Medulla oblongata (tissue), 1 donor: ENCODE results near the gene FAM81A.
A peak's percentile ranks its signal among the peaks of the same experiment; 100 is the strongest.

Source experiments
- DNase-seq: peaks from one replicate; pipeline ENCODE4 v3.0.0-alpha.2; 2015; ENCODE audit errors: extremely low spot score

Gene FAM81A

DNA sequence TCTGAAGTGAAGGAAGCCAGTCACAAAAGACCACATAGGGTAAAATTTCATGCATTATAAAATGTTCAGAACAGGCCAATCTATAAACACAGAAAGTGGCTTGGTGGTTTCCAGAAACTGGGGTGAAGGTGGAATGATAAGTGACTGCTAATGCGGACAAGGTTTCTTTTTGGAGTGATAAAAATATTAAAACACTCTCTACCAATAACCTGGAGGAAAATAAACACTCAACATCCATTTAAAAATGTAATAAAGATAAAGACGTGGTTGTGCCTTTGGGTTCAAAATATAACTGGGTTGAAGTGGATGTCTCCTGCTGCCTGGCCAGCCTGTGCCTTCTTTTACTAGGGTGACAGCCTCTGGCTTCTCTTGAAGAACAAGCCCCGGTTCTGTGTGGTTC lies 102.7 kb downstream of the FAM81A start:
- no peak for DNase-seq

GRCh38 chr15:59541750-59542149 lies 103.8 kb downstream of the FAM81A start:
- DNase-seq, result no peak

DNA sequence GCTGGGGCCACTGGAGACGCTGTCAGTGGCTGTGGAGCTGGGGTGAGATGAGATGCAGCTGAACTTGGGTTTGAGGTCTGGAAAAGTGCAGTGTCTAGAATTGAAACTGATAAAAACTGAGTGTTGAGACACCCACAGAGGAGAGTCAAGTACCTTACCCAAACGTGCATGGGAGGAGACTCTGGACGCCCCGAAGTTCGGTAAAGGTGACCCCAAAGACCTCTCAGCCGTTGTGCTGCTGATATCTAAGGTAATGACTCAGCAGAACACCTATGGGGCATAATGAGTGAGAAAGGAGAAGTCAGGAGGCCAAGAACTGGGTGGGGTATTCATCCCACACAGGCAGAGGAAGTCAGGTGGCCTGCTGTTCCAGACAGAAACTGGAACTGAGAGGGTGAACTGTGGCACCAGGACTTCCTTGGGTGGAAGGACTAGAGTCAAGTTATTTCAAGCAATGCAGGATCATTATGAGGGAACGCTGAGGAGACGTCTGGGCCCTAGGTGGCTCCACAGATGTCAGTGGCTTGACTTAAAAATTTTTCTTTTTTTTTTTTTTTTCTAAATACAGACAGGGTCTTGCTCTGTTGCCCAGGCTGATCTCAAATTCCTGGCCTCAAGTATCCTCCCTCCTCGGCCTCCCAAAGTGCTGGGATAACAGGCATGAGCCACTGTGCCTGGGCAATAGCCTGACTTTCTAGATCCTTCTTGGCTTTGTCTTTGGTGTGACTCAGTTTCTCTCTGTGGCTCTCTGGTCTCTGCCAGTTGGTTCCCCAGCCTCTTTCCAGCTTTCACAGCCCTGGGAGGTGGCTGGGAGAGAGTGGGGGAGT lies 105.9 kb downstream of the FAM81A start:
- no peak for DNase-seq

- DNase-seq, result no peak
Observed at GRCh38 chr15:59545573-59545972, 107.6 kb downstream of the FAM81A start.

DNA sequence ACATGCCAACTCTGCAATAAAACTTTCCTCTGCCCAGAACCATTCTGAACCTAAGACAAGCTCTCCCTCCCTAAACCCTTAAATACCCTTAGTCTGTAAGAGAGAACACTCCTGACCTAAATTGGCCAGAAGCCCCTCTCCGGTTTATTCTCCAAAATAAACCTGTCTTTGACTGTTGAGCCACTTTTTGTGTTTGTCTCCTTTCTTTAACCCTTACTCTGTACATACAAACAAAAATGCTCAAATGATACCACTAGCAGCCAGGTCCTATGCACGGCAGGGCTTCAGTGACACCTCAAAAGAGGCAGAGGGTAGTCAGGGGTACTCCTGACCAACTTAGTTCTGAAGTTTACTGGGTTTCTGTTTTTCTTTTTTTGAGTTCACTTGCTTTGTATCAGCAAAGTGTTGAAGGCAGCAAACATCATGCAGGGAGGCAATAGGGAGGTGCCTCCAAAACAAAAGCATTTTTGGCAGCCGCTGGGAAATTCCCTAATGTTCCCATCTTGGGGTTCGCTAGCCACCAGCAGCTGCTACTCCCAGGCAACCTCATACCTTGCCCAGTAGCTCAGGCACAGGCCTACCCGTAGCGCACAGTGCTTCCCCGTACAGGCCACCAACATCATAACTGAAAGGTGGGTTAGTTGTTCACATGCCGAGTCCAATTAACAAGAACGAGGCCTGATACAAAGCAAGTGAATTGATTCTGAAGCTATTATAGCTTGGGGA lies 110.7 kb downstream of the FAM81A start:
- no peak for DNase-seq

GRCh38 chr15:59549301-59550185 lies 111.6 kb downstream of the FAM81A start:
- no peak for DNase-seq

GRCh38 chr15:59550530-59550929 lies 112.5 kb downstream of the FAM81A start:
- peak; percentile 12 for DNase-seq

- no peak for DNase-seq
Observed at GRCh38 chr15:59550956-59551355, 113.0 kb downstream of the FAM81A start.

DNA sequence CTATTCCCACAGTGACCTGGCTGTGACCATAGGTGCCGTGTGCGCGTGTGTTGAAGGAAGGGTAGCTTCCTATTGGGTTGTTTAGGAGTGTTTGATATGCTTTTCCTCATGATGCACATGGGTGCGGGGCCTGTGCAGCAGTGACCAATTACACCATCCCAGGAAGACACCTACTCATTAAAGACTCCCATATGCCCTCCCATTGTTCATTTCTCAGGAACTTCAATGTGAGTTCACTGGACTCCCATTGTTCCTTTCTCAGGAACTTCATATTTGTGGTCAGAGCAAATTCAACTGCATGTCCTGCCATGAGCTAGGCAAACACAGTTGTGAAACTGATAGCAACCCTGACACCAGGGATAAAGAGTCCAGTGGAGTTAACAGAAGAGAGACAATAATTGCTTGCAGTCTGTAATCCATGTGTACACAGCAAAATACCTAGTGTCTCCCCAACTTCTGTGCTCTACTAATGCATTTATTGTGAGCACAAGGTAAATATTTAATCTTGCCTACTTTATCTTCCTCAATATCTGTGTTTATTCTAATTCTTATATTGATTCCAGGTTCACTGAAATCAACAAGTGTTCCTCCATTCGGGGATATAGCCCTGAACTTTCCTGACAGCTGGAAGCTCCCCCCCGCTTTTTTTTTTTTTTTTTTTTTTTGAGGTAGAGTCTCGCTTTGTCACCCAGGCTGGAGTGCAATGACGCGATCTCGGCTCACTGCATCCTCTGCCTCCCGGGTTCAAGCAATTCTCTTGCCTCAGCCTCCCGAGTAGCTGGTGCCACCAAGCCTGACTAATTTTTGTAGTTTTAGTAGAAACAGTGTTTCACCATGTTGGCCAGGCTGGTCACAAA lies 116.1 kb downstream of the FAM81A start:
- no peak for DNase-seq

- no peak for DNase-seq
Observed at GRCh38 chr15:59555696-59556095, 117.7 kb downstream of the FAM81A start.

- no peak for DNase-seq
Observed at GRCh38 chr15:59556380-59556779, 118.4 kb downstream of the FAM81A start.

GRCh38 chr15:59557581-59557980 lies 119.6 kb downstream of the FAM81A start:
- no peak for DNase-seq

DNA sequence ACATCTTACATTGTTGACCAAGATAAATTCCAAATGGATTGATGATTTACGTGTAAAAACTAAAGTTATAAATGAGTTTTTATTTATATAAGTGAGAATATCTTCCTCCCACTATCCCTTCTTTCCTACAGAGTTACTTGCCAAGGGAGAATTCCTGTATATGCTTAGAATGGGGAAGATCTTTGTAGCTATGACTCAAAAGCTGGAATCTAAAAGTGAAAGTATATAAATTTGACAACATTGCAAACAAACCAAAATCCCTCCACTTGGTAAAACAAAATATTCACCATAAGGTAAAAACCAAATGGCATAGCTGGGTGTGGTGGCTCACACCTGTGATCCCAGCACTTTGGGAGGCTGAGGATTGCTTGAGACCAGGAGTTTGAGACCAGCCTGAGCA lies 120.9 kb downstream of the FAM81A start:
- no peak for DNase-seq

DNA sequence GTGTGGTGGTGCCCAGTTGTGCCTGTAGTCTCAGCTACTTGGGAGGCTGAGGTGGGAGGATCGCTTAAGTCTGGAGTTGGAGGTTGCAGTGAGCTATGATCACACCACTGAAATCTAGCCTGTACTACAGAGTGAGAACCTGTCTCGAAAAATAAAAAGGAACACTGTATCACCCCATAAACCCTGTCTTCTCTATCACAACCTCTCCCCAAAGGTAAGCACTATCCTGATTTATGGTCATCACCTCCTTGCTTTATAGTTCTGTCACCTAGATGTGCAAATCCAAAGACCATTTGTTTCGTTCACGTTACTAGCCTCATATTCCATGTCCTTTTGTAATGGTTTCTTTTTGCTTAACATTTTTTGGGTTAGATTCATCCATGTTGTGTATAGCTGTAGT lies 123.6 kb downstream of the FAM81A start:
- no peak for DNase-seq

- DNase-seq, result no peak
Observed at GRCh38 chr15:59562448-59563186, 124.6 kb downstream of the FAM81A start.

DNA sequence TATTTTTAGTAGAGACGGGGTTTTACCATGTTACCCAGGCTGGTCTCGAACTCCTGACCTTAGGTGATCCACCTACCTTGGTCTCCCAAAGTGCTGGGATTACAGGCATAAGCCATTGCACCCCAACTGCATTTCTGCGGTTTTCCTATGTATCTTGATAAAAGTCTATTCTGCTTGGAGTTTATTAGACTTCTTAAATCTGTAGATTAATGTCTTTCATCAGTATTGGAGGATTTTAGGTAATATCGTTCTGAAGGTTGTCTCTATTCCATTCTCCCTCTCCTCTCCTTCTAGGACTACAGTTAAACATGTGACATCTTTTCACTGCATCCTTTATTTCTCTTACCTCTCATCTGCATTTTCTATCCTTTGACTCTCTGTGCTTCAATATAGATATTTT lies 127.3 kb downstream of the FAM81A start:
- no peak for DNase-seq

- DNase-seq, result no peak
Observed at GRCh38 chr15:59567324-59567723, 129.3 kb downstream of the FAM81A start.

DNA sequence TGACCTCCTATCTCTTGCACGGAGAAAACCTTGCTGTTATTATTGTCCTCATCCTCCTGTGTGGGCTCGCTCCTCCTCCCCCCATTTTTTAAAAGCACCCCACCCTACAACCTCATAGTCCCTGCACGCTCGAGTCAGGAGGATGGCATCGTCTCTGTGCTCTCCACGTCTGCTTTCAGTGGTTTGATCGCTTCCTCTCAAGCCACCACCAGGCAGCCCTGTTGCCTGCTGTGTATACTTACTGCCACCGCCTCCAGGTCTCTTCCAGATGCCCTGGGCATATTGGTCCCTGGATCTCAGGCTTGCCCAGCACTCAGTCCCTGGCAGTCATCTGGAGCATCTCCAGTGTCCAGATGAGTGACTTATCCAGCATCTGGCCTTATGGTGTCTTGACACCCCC lies 131.5 kb downstream of the FAM81A start:
- DNase-seq, result no peak

- DNase-seq, result no peak
Observed at GRCh38 chr15:59570315-59570714, 132.3 kb downstream of the FAM81A start.

DNA sequence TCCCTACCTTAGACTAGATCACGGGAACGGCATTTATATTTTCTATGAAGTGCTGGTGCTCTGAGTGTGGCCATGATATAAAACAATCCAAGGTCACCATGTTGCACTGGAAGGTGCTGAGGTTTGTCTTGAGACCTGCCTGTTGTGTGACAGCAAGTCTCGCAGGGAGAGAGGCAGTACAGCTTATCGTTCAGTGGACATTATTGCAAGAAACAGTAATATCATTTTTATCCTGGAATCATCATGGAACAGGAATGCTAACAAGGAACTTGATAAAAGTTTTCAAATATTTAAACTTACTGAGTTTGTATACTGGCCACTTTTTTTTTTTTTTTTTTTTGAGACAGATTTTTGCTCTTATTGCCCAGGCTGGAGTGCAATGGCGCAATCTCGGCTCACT lies 133.6 kb downstream of the FAM81A start:
- DNase-seq, result no peak
